Subcutaneous abdominal adipose tissue (tissue), 5 donors: ENCODE results near the gene RBMS1.

ENCODE experiments used
- H3K27ac ChIP-seq: one replicate; pipeline ENCODE4 v1.7.0; 2013; ENCODE audit warnings: low read depth, mild to moderate bottlenecking, inconsistent platforms, low read length, moderate library complexity
- H3K27me3 ChIP-seq, 5 donors: one replicate each; pipeline ENCODE4 v1.7.0; 2013; ENCODE audit warnings: low read length in 5 of 5, inconsistent platforms in 1 of 5; ENCODE audit not compliant: control insufficient read depth in 5 of 5, insufficient read depth in 4 of 5
- H3K36me3 ChIP-seq, 5 donors: one replicate each; pipeline ENCODE4 v1.7.0; 2013; ENCODE audit warnings: low read length in 5 of 5; ENCODE audit not compliant: control insufficient read depth in 5 of 5, insufficient read depth in 5 of 5
- H3K4me1 ChIP-seq, 5 donors: one replicate each; pipeline ENCODE4 v1.7.0; 2013; ENCODE audit warnings: low read length in 5 of 5, mild to moderate bottlenecking in 3 of 5, moderate library complexity in 1 of 5; ENCODE audit not compliant: control insufficient read depth in 5 of 5, insufficient read depth in 5 of 5
- H3K4me3 ChIP-seq, 5 donors: one replicate each; pipeline ENCODE4 v1.7.0; 2013; ENCODE audit warnings: low read length in 5 of 5, low read depth in 1 of 5
- H3K9ac ChIP-seq, 5 donors: one replicate each; pipeline ENCODE4 v1.7.0; 2013; ENCODE audit warnings: low read length in 5 of 5, mild to moderate bottlenecking in 4 of 5, moderate library complexity in 3 of 5
- H3K9me3 ChIP-seq, 5 donors: one replicate each; pipeline ENCODE4 v1.7.0; 2013; ENCODE audit warnings: low read length in 5 of 5; ENCODE audit not compliant: control insufficient read depth in 5 of 5
- donor health status: healthy.
- donor health status: healthy.
- donor health status: healthy.
- donor health status: healthy.
- donor health status: healthy.

RBMS1 gene

GRCh38 chr2:160283675-160284074 is 209.9 kb downstream of the RBMS1 start:
- Histone ChIP-seq H3K4me3 (no peak overlapping the region), H3K9me3 (no peaks in the 10 kb centered on the region), H3K9ac (no peak overlapping the region), H3K36me3 (peaks cover 33 to 57% (median 51%) of the 10 kb centered on the region in 5 donors), H3K4me1 (peaks cover 0 to 26% (median 19%) of the 10 kb centered on the region in 5 donors), H3K27me3 (no peaks in the 10 kb centered on the region), H3K27ac (no peak overlapping the region)

- no peaks in the 10 kb centered on the region for H3K9me3 ChIP-seq
- no peak overlapping the region for H3K9ac ChIP-seq
- peaks cover 45 to 69% (median 63%) of the 10 kb centered on the region in 5 donors for H3K36me3 ChIP-seq
- H3K4me1 ChIP-seq, result peaks cover 0 to 24% (median 21%) of the 10 kb centered on the region in 5 donors
- H3K27me3 ChIP-seq, result no peaks in the 10 kb centered on the region
- H3K4me3 ChIP-seq, result no peak overlapping the region
- H3K27ac ChIP-seq, result peak overlapping the region; percentile 38
Measured at GRCh38 chr2:160282063-160282580, 211.5 kb downstream of the RBMS1 start.

- H3K36me3 ChIP-seq, result peaks cover 49 to 70% (median 63%) of the 10 kb centered on the region in 5 donors
- no peak overlapping the region for H3K27ac ChIP-seq
Measured at GRCh38 chr2:160281213-160281612, 212.4 kb downstream of the RBMS1 start.

GRCh38 chr2:160279813-160280465 is 213.7 kb downstream of the RBMS1 start:
- Histone ChIP-seq H3K9ac (no peak overlapping the region), H3K27ac (peak overlapping the region; percentile 51), H3K4me1 (peaks cover 0 to 24% (median 21%) of the 10 kb centered on the region in 5 donors), H3K36me3 (peaks cover 54 to 81% (median 69%) of the 10 kb centered on the region in 5 donors), H3K27me3 (no peaks in the 10 kb centered on the region), H3K4me3 (no peak overlapping the region), H3K9me3 (no peaks in the 10 kb centered on the region)

More at GRCh38 chr2:160281213-160281612, 212.4 kb downstream of the RBMS1 start:
- Histone ChIP-seq H3K4me1 (peaks cover 0 to 24% (median 21%) of the 10 kb centered on the region in 5 donors), H3K9ac (no peak overlapping the region), H3K9me3 (no peaks in the 10 kb centered on the region), H3K4me3 (no peak overlapping the region), H3K27me3 (no peaks in the 10 kb centered on the region)

GRCh38 chr2:160278879-160279177 is 214.8 kb downstream of the RBMS1 start:
- no peaks in the 10 kb centered on the region for H3K9me3 ChIP-seq
- H3K9ac ChIP-seq, result no peak overlapping the region
- H3K27ac ChIP-seq, result peak overlapping the region; percentile 51
- peaks cover 0 to 24% (median 21%) of the 10 kb centered on the region in 5 donors for H3K4me1 ChIP-seq
- H3K36me3 ChIP-seq, result peaks cover 45 to 74% (median 66%) of the 10 kb centered on the region in 5 donors
- H3K27me3 ChIP-seq, result no peaks in the 10 kb centered on the region
- H3K4me3 ChIP-seq, result no peak overlapping the region

- Histone ChIP-seq H3K4me3 (no peak overlapping the region), H3K4me1 (peaks cover 0 to 24% (median 21%) of the 10 kb centered on the region in 5 donors), H3K9ac (peak overlapping the region in 1 of 5 donors; percentile 13), H3K27me3 (no peaks in the 10 kb centered on the region), H3K9me3 (no peaks in the 10 kb centered on the region), H3K27ac (peak overlapping the region; percentile 51), H3K36me3 (peaks cover 43 to 73% (median 64%) of the 10 kb centered on the region in 5 donors)
Measured at GRCh38 chr2:160278101-160278878, 215.3 kb downstream of the RBMS1 start.

GRCh38 chr2:160277151-160277550 is 216.5 kb downstream of the RBMS1 start:
- H3K27me3 ChIP-seq, result no peaks in the 10 kb centered on the region
- no peaks in the 10 kb centered on the region for H3K9me3 ChIP-seq
- no peak overlapping the region for H3K27ac ChIP-seq
- peaks cover 48 to 73% (median 67%) of the 10 kb centered on the region in 5 donors for H3K36me3 ChIP-seq
- H3K4me3 ChIP-seq, result no peak overlapping the region
- H3K4me1 ChIP-seq, result peaks cover 0 to 21% (median 17%) of the 10 kb centered on the region in 5 donors
- no peak overlapping the region for H3K9ac ChIP-seq

GRCh38 chr2:160275656-160276055 is 218.0 kb downstream of the RBMS1 start:
- no peak overlapping the region for H3K27ac ChIP-seq
- no peak overlapping the region for H3K4me3 ChIP-seq
- peaks cover 47 to 68% (median 58%) of the 10 kb centered on the region in 5 donors for H3K36me3 ChIP-seq

GRCh38 chr2:160271171-160272086 is 222.2 kb downstream of the RBMS1 start:
- Histone ChIP-seq H3K4me3 (peak overlapping the region; percentile 65 to 76 (median 76)), H3K36me3 (peaks cover 22 to 39% (median 26%) of the 10 kb centered on the region in 5 donors), H3K9me3 (no peaks in the 10 kb centered on the region), H3K27ac (peak overlapping the region; percentile 99), H3K27me3 (no peaks in the 10 kb centered on the region), H3K9ac (peak overlapping the region in 4 of 5 donors; percentile 78 to 92 (median 86)), H3K4me1 (peaks cover 0 to 32% (median 31%) of the 10 kb centered on the region in 5 donors)

More at GRCh38 chr2:160275656-160276055, 218.0 kb downstream of the RBMS1 start:
- no peak overlapping the region for H3K9ac ChIP-seq
- H3K9me3 ChIP-seq, result no peaks in the 10 kb centered on the region
- H3K4me1 ChIP-seq, result peaks cover 0 to 29% (median 23%) of the 10 kb centered on the region in 5 donors
- H3K27me3 ChIP-seq, result no peaks in the 10 kb centered on the region
